Endothelial cell of umbilical vein (primary cell): ENCODE results near the gene NBEA. TPM values are rescaled to one million over a fixed set of nuclear protein-coding genes. Genes with fewer than 3 reads are reported as not detected.

Experiments used
- BruUV-seq: library from RNA; stranded (reverse); fragments of 400-500 nt; replicated peaks from 2 replicates; lab custom pipeline; 2021; lab: Mats Ljungman, UMichigan
- CTCF ChIA-PET: fragments of 300-600, 350-600 bp; sonication (Branson Sonifier 250); formaldehyde crosslinking; loops from one replicate; lab custom pipeline; 2021; ENCODE audit warnings: antibody characterized with exemption, inconsistent platforms; lab: Charles Lee
- POLR2A ChIA-PET: fragments of 300-600, 350-600 bp; sonication (Branson Sonifier 250); formaldehyde crosslinking; loops from one replicate; lab custom pipeline; 2021; ENCODE audit warnings: antibody characterized with exemption, inconsistent platforms; lab: Charles Lee
- DNase-seq: peaks from one replicate; pipeline ENCODE4 v3.0.0-alpha.2; 2011; ENCODE audit warnings: low read depth, low spot score
- FAIRE-seq: peaks from 2 replicates; lab custom pipeline; 2011; peaks lifted over from hg19 to GRCh38; lab: Jason Lieb, UNC
- H2AFZ ChIP-seq: 2 replicates; pipeline ENCODE4 v1.6.0; 2012; ENCODE audit warnings: low read depth, low read length, control low read depth, inconsistent platforms
- H3K27ac ChIP-seq: 2 replicates; pipeline ENCODE4 v1.5.1; 2011; ENCODE audit warnings: low read depth, mild to moderate bottlenecking, control low read depth, low read length, moderate library complexity; ENCODE audit not compliant: insufficient read depth
- H3K27me3 ChIP-seq, 2 experiments: 2 replicates each; pipeline versions ENCODE4 v1.6.0 to v1.6.1; 2011; ENCODE audit warnings: low read length in 2 of 2, mixed read lengths in 1 of 2; ENCODE audit not compliant: control insufficient read depth in 2 of 2, insufficient read depth in 2 of 2
- H3K36me3 ChIP-seq, 2 experiments: 2 replicates in 1 of 2; 3 replicates in 1 of 2; pipeline ENCODE4 v1.5.1; 2011; ENCODE audit warnings: low read length in 2 of 2, mild to moderate bottlenecking in 1 of 2, moderate library complexity in 1 of 2; ENCODE audit not compliant: control insufficient read depth in 2 of 2, insufficient read depth in 2 of 2; ENCODE audit errors: extremely low read depth in 1 of 2
- H3K4me1 ChIP-seq: 3 replicates; pipeline ENCODE4 v1.5.1; 2011; ENCODE audit warnings: mild to moderate bottlenecking, low read length; ENCODE audit not compliant: control insufficient read depth, insufficient read depth; ENCODE audit errors: extremely low read depth
- H3K4me2 ChIP-seq: 2 replicates; pipeline ENCODE4 v1.6.1; 2011; ENCODE audit warnings: low read length, control low read depth, mixed read lengths; ENCODE audit not compliant: insufficient read depth
- H3K4me3 ChIP-seq, 3 experiments: fragments of 200-600 bp in 1 of 3; sonication (generic), shearing (Covaris generic) in 1 of 3; replicated peaks in 1 of 3; 2 replicates each; pipeline ENCODE4 v1.5.1; 2011 to 2016; ENCODE audit warnings: control low read depth in 3 of 3, low read length in 3 of 3, mild to moderate bottlenecking in 2 of 3, inconsistent platforms in 1 of 3, low read depth in 1 of 3, moderate library complexity in 1 of 3; ENCODE audit not compliant: insufficient read depth in 1 of 3
- H3K79me2 ChIP-seq: 2 replicates; pipeline ENCODE4 v1.6.0; 2012; ENCODE audit warnings: low read length, inconsistent platforms; ENCODE audit not compliant: control insufficient read depth, insufficient read depth
- H3K9ac ChIP-seq: replicated peaks from 2 replicates; pipeline ENCODE3; 2011; ENCODE audit warnings: low read length, control low read depth; ENCODE audit not compliant: insufficient read depth; ENCODE audit errors: extremely low read depth
- H3K9me1 ChIP-seq: replicated peaks from 3 replicates; pipeline ENCODE4 v1.6.0; 2011; ENCODE audit warnings: mild to moderate bottlenecking, low read length; ENCODE audit not compliant: control insufficient read depth, insufficient read depth; ENCODE audit errors: extremely low read depth
- H3K9me3 ChIP-seq: replicated peaks from 2 replicates; pipeline ENCODE4 v1.5.1; 2012; ENCODE audit warnings: low read length, inconsistent platforms; ENCODE audit not compliant: control insufficient read depth, insufficient read depth
- H4K20me1 ChIP-seq: replicated peaks from 2 replicates; pipeline ENCODE3; 2011; ENCODE audit warnings: mild to moderate bottlenecking, low read length; ENCODE audit not compliant: control insufficient read depth, insufficient read depth; ENCODE audit errors: extremely low read depth
- EZH2 ChIP-seq: IDR thresholded peaks from 2 replicates; pipeline ENCODE4 v1.6.1; 2012; ENCODE audit warnings: borderline replicate concordance, low read depth, mild to moderate bottlenecking, moderate library complexity, low read length, inconsistent platforms; ENCODE audit not compliant: severe bottlenecking
- GATA2 ChIP-seq: IDR thresholded peaks from 2 replicates; pipeline ENCODE4 v1.7.0; 2011; ENCODE audit warnings: low read depth, mild to moderate bottlenecking, moderate library complexity, mixed read lengths, low read length; ENCODE audit not compliant: insufficient read length, insufficient read depth
- JUN ChIP-seq: IDR thresholded peaks from 2 replicates; pipeline ENCODE4 v1.6.1; 2011; ENCODE audit warnings: borderline replicate concordance, low read depth; ENCODE audit not compliant: insufficient read length, insufficient read depth
- POLR2A ChIP-seq: IDR thresholded peaks from 2 replicates; pipeline ENCODE4 v1.6.1; 2012; ENCODE audit warnings: low read depth, mild to moderate bottlenecking, control low read depth, low read length
- POLR2AphosphoS5 ChIP-seq: IDR thresholded peaks from 2 replicates; pipeline ENCODE4 v1.6.1; 2012; ENCODE audit warnings: low read depth, mild to moderate bottlenecking, control low read depth, low read length, moderate library complexity; ENCODE audit not compliant: insufficient read depth
- dilution Hi-C: fragments of 300-500 bp; cut with MboI; formaldehyde crosslinking; loops from one replicate; pipeline ENCODE4 v1.15.0; 2019; ENCODE audit warnings: low sequenced_read_pairs; ENCODE audit not compliant: extremely low pct_ligation_motif_present
- intact Hi-C: fragments of 100-400 bp; cut with micrococcal nuclease; formaldehyde crosslinking; loops from one replicate; pipeline ENCODE4 v1.10.0; 2022
- polyA plus RNA-seq, 4 experiments: library from polyadenylated mRNA; depleted of rRNA in 3 of 4; stranded (reverse) in 3 of 4; unstranded in 1 of 4; fragments of >200 nt; gene quantifications; 2 replicates each; pipeline versions ENCODE4 v1.2.1 to v1.2.3, GENCODE V29; 2011 to 2012; ENCODE audit warnings: missing spikeins in 1 of 4
- total RNA-seq: library from RNA; stranded (reverse); gene quantifications from 2 replicates; pipeline ENCODE4 v1.2.3, GENCODE V29; 2021
- TF ChIP-seq, protein P1 (sequence below), 2 donors: IDR thresholded peaks; 1 replicate in 1 of 2; 2 replicates in 1 of 2; pipeline ENCODE4 v1.5.1; 2011; ENCODE audit warnings: low read length in 2 of 2, mild to moderate bottlenecking in 2 of 2, moderate library complexity in 2 of 2, control low read depth in 1 of 2, inconsistent platforms in 1 of 2, low read depth in 1 of 2; ENCODE audit not compliant: insufficient read depth in 1 of 2; ENCODE audit errors: extremely low read depth in 1 of 2

NBEA gene
- total and polyA plus RNA-seq, 2 donors (not counting 3 experiments of a cell fraction or from before 2014, with no cell fraction given): 3.0 to 4.8 TPM

DNA sequence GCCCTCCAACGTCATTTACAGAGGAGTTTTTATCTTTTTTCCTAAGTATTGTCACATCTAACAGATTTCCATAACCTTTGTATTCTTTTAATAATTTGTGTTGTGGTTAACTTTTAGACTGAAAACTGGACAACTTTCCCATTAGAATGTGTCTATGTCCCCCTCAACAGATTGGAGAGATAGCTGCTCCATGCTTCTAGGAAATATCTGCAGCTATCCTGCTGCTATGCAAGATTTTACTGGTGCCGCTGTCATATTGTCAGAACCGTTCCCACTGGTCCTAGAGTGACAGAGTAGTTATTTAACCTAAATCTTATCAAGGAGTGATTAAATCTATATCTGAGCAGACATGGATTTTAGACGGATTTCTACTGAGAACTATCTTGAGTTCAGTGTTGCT lies 404.4 kb downstream of the NBEA start:
- H3K9me1 ChIP-seq: no peaks in the 10 kb centered on the region
- no peaks in the 10 kb centered on the region for H3K79me2 ChIP-seq
- dilution Hi-C loops (no loop called here), intact Hi-C loops (no loop called here)
- H3K27me3 ChIP-seq: no peaks in the 10 kb centered on the region
- no peak overlapping the region for H3K4me2 ChIP-seq
- no TSS peak for BruUV-seq
- no peaks in the 10 kb centered on the region for H3K9me3 ChIP-seq
- FAIRE-seq (no peak), DNase-seq (no peak)
- CTCF ChIA-PET: no interaction called here
- H3K4me3 ChIP-seq: no peak overlapping the region
- no peak overlapping the region for H2AFZ ChIP-seq
- H4K20me1 ChIP-seq: no peaks in the 10 kb centered on the region
- POLR2A ChIA-PET: no interaction called here
- no peak overlapping the region for H3K27ac ChIP-seq
- H3K4me1 ChIP-seq: peaks cover 13% of the 10 kb centered on the region
- TF ChIP-seq POLR2A: no peak
- no peak for TF ChIP-seq JUN
- H3K36me3 ChIP-seq: no peaks in the 10 kb centered on the region
- no peak overlapping the region for H3K9ac ChIP-seq

DNA sequence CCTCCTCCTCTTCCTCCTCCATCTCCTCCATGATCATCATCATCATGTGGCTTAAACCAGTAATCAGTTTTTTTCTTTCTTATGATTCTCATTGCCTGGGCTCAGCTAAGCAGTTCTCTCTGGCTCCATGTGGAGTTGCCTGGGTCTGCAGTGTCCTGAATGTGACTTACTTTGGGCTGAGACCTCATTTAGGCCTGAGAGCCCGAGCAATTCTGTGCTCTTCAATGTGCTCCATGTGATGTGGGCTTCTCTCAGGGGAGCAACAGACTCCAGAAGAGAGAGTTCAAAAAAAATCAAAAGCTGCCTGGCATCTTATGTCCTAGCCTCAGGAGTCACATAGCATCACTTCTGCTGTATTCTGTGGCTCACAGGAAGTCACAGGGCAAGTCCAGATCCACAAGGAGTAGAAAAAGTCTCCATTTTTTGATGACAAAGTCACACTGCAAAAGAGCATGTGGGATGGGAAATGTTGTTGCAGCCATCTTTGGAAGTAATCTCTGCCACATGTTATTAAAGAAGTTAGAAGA lies 405.7 kb downstream of the NBEA start:
- dilution Hi-C loops (no loop called here), intact Hi-C loops (no loop called here)
- POLR2A ChIA-PET: no interaction called here
- Histone ChIP-seq H3K27me3 (no peaks in the 10 kb centered on the region), H3K4me1 (peaks cover 13% of the 10 kb centered on the region), H3K4me3 (no peak overlapping the region), H3K4me2 (no peak overlapping the region), H3K9me3 (no peaks in the 10 kb centered on the region), H4K20me1 (no peaks in the 10 kb centered on the region), H3K36me3 (no peaks in the 10 kb centered on the region), H3K27ac (no peak overlapping the region), H2AFZ (no peak overlapping the region), H3K9me1 (no peaks in the 10 kb centered on the region), H3K79me2 (no peaks in the 10 kb centered on the region), H3K9ac (no peak overlapping the region)
- TF ChIP-seq GATA2 (no peak), POLR2AphosphoS5 (no peak), EZH2 (no peak)
- TF ChIP-seq, protein P1, sequence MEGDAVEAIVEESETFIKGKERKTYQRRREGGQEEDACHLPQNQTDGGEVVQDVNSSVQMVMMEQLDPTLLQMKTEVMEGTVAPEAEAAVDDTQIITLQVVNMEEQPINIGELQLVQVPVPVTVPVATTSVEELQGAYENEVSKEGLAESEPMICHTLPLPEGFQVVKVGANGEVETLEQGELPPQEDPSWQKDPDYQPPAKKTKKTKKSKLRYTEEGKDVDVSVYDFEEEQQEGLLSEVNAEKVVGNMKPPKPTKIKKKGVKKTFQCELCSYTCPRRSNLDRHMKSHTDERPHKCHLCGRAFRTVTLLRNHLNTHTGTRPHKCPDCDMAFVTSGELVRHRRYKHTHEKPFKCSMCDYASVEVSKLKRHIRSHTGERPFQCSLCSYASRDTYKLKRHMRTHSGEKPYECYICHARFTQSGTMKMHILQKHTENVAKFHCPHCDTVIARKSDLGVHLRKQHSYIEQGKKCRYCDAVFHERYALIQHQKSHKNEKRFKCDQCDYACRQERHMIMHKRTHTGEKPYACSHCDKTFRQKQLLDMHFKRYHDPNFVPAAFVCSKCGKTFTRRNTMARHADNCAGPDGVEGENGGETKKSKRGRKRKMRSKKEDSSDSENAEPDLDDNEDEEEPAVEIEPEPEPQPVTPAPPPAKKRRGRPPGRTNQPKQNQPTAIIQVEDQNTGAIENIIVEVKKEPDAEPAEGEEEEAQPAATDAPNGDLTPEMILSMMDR (IDR thresholded peaks at IDR 0.05; ENCODE audit: extremely low read depth in 1 of 2, insufficient read depth in 1 of 2, low read depth in 1 of 2, low read length in 2 of 2): no peak
- CTCF ChIA-PET: interaction anchor here (3.6 kb wide), 1 partner anchor 12 kb away, joined by 18 read pairs; no protein-coding TSS in a partner anchor
- no TSS peak for BruUV-seq
- FAIRE-seq (no peak), DNase-seq (no peak)
